Brain microvascular endothelial cell (primary cell): ENCODE results near the gene MRPL44.

Experiments
- DNase-seq: peaks from one replicate; pipeline ENCODE4 v3.0.0-alpha.2; 2020
- H3K27ac ChIP-seq: fragments of 250-450 bp; sonication (Bioruptor Pico); 2 replicates; pipeline ENCODE4 v1.5.1; 2020; ENCODE audit warnings: mild to moderate bottlenecking, moderate library complexity
- H3K27me3 ChIP-seq: fragments of 250-450 bp; sonication (Bioruptor Pico); replicated peaks from 2 replicates; pipeline ENCODE4 v1.5.1; 2020; ENCODE audit warnings: mild to moderate bottlenecking
- H3K36me3 ChIP-seq: fragments of 250-450 bp; sonication (Bioruptor Pico); replicated peaks from 2 replicates; pipeline ENCODE4 v1.5.1; 2020; ENCODE audit warnings: mild to moderate bottlenecking
- H3K4me3 ChIP-seq: 2 replicates; pipeline ENCODE4 v1.5.1; 2011; ENCODE audit warnings: low read depth, mild to moderate bottlenecking, control low read depth, low read length, moderate library complexity
- in situ Hi-C: cut with HindIII; loops from 2 replicates; pipeline ENCODE4 v1.10.0; 2017; ENCODE audit warnings: low sequenced_read_pairs, low pct_ligation_motif_present
- TF ChIP-seq, protein P1 (sequence below): IDR thresholded peaks from 2 replicates; pipeline ENCODE4 v1.5.1; 2011; ENCODE audit warnings: low read depth, mild to moderate bottlenecking, moderate library complexity, low read length, control low read depth, inconsistent platforms; ENCODE audit errors: missing control alignments

Gene MRPL44

DNA sequence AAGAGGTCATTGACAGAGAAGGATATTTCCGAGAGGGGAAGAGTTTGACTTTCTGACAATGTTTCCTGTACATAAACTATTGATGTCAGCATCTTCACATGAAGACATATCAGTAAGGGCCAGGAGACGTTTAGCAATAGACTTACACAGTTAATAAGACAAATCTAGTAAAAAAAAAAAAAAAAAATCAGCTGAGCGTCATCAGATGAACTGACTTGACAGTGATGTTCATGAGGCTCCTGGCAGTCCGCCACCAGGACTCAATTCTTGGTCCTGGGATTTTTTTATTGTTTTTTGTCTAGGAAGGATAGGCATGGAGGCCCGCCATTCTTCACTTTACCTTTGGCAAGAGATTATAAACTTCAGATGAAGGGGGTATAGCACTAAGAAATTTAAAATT lies 14.5 kb downstream of the MRPL44 start:
- Histone ChIP-seq H3K36me3 (peaks cover 7% of the 10 kb centered on the region), H3K27me3 (no peaks in the 10 kb centered on the region), H3K27ac (no peak overlapping the region), H3K4me3 (no peak overlapping the region)
- TF ChIP-seq, protein P1, sequence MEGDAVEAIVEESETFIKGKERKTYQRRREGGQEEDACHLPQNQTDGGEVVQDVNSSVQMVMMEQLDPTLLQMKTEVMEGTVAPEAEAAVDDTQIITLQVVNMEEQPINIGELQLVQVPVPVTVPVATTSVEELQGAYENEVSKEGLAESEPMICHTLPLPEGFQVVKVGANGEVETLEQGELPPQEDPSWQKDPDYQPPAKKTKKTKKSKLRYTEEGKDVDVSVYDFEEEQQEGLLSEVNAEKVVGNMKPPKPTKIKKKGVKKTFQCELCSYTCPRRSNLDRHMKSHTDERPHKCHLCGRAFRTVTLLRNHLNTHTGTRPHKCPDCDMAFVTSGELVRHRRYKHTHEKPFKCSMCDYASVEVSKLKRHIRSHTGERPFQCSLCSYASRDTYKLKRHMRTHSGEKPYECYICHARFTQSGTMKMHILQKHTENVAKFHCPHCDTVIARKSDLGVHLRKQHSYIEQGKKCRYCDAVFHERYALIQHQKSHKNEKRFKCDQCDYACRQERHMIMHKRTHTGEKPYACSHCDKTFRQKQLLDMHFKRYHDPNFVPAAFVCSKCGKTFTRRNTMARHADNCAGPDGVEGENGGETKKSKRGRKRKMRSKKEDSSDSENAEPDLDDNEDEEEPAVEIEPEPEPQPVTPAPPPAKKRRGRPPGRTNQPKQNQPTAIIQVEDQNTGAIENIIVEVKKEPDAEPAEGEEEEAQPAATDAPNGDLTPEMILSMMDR: no peak
- in situ Hi-C loops: no loop called here
- no peak for DNase-seq

DNA sequence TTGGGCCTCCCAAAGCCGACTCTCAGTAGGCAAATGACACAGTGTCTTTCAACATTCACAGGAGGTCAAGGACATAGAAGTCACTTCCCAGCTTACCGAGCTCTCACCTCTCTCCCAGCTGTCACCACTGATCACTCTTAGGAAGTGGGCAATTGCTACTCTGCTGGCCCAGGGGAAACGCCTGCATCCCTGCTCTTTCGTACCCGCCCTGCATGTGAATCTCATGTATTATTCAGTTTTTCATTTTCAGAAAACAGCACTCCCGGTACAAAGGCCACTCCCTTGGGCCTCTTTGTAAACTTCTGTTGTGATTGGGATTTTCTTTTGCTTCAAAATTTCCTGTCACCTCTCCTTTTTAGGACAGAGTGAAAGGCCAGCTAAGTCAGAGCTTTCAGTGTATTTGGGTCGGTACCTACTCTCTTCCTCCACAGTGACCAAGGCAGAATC lies 15.4 kb downstream of the MRPL44 start:
- in situ Hi-C loops: no loop called here
- TF ChIP-seq, protein P1: no peak
- DNase-seq: no peak
- H3K27me3 ChIP-seq: no peaks in the 10 kb centered on the region
- peaks cover 3% of the 10 kb centered on the region for H3K36me3 ChIP-seq
- no peak overlapping the region for H3K27ac ChIP-seq
- no peak overlapping the region for H3K4me3 ChIP-seq

DNA sequence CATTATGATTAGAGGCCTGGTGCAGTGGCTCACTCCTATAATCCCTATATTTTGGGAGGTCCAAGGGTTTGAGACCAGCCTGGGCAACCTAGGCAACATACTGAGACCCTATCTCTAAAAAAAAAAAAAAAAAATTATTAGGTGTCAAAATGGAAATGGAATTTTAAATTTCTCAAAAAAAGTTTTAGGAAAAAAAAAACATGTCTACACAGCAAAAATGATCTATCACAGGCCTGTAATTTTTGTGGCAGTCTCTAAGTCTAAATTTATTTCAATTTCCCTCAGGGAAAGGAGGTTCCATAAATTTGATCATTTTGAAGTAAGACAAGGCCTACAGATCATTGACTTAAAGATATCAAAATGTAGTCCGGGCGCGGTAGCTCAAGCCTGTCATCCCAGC lies 16.3 kb downstream of the MRPL44 start:
- H3K36me3 ChIP-seq: peaks cover 4% of the 10 kb centered on the region
- in situ Hi-C loops: no loop called here
- H3K4me3 ChIP-seq: no peak overlapping the region
- H3K27me3 ChIP-seq: no peaks in the 10 kb centered on the region
- no peak overlapping the region for H3K27ac ChIP-seq
- TF ChIP-seq, protein P1: no peak
- no peak for DNase-seq

DNA sequence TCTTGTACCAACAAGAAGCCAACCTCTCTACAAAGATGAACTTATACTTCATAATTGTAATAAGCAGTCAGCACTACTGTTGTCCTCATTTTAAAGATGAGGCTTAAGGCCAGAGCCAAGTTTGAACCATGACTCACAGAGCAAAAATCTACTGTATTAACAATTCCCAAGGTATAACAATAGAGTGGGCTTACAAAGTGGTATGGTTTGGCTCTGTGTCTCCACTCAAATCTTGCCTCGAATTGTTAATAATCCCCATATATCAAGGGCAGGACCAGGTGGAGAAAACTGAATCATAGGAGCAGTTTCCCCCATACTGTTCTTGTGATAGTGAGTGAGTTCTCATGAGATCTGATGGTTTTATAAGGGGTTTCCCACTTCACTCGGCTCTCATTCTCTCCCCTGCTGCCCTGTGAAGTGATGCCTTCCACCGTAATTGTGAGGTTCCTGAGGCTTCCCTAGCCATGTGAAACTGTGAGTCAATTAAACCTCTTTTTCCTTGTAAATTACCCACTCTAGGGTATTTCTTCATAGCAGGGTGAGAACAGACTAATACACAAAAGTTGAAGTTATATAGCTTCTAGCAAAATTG lies 19.5 kb downstream of the MRPL44 start:
- DNase-seq: peak; percentile 13
- TF ChIP-seq, protein P1: no peak
- H3K36me3 ChIP-seq: peaks cover 12% of the 10 kb centered on the region
- no peak overlapping the region for H3K27ac ChIP-seq
- no peak overlapping the region for H3K4me3 ChIP-seq
- in situ Hi-C loops: loop anchor here (25.0 kb wide), 1 partner anchor 311 kb away; no protein-coding TSS in a partner anchor
- no peaks in the 10 kb centered on the region for H3K27me3 ChIP-seq

DNA sequence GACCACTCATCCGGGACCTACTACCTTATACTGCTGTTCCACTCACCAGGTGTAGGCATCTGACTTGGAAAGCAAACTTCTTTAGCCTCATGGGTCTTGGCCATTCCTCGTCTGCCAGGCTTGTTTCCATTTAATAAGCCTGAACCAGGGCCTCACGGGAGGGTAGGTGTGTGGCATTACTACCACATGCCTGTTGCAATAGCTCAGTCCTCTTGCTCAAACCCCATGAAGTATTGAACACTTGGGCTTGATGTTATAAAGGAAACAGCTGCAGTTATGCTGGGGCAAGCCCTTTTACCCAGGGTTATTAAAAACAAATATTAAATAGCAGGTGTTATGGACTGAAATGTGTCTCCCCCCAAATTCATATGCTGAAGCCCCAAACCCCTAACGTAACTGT lies 21.2 kb downstream of the MRPL44 start:
- in situ Hi-C loops: loop anchor here (25.0 kb wide), 1 partner anchor 309 kb away; no protein-coding TSS in a partner anchor
- TF ChIP-seq, protein P1: no peak
- peaks cover 15% of the 10 kb centered on the region for H3K36me3 ChIP-seq
- H3K27ac ChIP-seq: no peak overlapping the region
- no peak for DNase-seq
- H3K4me3 ChIP-seq: no peak overlapping the region
- no peaks in the 10 kb centered on the region for H3K27me3 ChIP-seq
